Ecto neural progenitor cell (in vitro differentiated cells): Measurements from ENCODE around the gene DHX9.
"Not testable (repeated sequence)": the region's sequence is repeated elsewhere in the genome, so short reads cannot be mapped to it uniquely, and the experiment has no call there.

Source experiments
- DNase-seq: peaks from one replicate; pipeline ENCODE4 v3.0.0-alpha.2; 2018; ENCODE audit warnings: low spot score

DHX9 gene

DNA sequence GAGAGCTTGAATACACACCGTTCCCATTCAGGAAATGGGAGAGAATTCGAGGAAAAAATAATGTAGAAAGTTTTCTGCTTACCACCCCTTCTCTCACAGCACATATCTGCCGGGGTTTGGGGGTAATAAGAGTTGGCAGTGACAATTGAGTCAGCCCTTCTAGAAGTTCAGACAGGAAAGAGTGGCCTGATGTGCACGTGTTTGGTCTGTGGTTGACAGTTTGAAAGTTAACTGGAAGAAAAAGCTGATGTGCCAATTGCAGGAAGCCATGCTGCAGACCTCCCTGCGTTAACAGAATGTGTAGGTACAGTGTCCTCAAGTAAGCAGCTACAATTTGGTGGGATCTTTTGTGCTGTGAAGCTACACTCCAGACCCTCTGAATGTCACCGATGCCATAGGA lies 50.9 kb downstream of the DHX9 start:
- DNase-seq: no peak

- no peak for DNase-seq
Measured at GRCh38 chr1:182890927-182891610, 51.9 kb downstream of the DHX9 start.

DNA sequence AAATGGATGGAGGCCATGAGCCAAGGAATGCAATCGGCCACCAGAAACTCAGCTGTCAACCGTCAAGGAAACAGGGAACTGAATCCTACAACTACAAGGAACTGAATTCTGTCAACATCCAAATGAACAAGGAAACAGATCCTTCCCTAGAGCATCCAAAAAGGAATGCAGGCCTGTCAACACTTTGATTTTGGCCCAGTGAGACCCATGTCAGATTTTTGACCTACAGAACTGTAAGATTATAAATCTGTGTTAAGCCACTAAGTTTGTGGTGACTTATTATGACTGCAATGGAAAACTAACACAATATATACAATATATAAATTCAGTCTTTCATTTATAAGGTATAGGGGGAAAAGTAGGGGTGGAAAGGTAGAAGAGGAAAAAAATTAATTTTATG lies 58.5 kb downstream of the DHX9 start:
- DNase-seq: no peak

DNA sequence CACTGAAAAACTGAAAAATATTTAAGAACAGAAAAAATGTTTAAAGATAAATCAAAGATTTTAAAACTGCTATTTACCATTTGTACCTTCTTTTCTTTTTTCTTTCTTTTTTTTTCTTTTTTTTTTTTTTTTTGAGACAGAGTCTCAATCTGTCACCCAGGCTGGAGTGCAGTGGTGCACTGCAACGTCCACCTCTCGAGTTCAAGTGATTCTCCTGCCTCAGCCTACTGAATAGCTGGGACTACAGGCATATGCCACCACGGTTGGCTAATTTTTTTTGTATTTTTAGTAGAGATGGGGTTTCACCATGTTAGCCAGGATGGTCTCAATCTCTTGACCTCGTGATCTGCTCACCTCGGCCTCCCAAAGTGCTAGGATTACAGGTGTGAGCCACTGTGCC lies 62.8 kb downstream of the DHX9 start:
- not testable (repeated sequence) for DNase-seq

DNA sequence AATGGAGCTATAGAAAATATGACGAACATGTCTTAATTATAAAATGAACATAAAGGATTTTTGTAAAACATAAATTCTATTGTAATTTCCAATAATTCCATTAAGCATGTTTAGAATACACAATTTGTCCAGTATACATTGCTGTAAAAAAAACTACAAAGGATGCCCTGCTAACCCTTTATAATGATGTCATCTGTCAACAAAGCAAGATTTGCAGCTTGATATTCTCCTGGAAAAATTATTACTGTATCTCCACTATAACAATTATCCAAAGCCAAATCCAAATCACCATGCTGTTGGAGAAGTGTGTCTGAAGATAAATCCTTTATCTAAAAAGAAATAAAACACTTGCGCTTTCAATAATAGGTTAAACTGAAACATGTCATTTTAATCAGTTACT lies 66.2 kb downstream of the DHX9 start:
- no peak for DNase-seq

DNA sequence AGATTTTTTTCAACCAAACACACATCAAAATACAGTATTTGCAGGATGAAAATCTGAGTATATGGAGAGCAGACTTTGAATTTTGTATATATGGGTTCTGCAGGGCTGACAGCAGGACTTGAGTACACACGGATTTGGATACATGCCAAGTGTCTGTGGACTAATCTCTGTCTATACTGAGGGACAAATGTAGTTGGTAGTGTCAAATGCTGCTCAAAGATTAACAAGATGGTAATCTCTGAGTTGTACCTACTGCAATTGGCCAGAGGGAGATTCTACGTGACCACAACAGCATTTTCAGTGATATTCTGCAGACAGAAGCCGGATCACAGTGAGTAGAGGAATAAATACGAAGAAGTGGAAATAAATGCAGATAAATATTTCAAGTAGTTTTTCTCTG lies 70.4 kb downstream of the DHX9 start:
- no peak for DNase-seq

- no peak for DNase-seq
Measured at GRCh38 chr1:182910143-182910542, 71.0 kb downstream of the DHX9 start.

GRCh38 chr1:182913401-182913800 lies 74.3 kb downstream of the DHX9 start:
- no peak for DNase-seq

- DNase-seq: no peak
Measured at GRCh38 chr1:182917378-182917777, 78.2 kb downstream of the DHX9 start.

DNA sequence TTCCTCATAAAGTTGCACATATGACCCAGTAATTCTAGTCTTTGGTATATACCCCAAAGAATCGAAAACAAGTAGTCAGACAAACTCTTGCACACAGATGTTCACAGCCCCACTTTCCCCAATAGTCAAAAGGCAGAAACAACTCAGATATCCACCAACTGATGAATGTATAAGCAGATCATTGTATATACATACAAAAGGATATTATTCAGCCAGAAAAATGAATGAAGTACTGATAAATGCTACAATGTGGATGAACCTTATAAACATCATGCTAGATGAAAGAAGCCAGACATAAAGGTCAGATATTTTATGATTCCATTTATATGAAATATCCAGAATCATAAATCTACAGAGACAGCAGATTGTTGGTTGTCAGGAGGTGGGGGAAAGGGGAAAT lies 86.5 kb downstream of the DHX9 start:
- DNase-seq: no peak

GRCh38 chr1:182927693-182928433 lies 88.7 kb downstream of the DHX9 start:
- no peak for DNase-seq

DNA sequence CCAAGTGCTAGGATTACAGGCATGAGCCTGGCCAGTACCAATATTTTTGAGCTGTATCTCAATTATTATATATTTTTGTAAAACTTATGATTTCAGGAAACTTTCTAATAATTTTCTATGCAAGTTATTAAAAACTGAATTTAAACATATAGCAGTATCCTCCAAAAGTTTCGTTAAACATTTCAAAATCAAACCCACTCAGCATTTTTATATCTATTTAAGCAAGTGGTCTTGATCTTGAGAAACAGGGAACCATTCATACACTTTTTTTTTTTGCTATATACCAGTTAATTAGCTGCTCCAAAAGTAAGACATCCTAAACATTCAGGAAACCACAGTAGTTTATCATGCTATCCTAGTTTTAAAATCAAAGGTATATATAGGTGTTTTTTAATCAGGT lies 91.8 kb downstream of the DHX9 start:
- no peak for DNase-seq

DNA sequence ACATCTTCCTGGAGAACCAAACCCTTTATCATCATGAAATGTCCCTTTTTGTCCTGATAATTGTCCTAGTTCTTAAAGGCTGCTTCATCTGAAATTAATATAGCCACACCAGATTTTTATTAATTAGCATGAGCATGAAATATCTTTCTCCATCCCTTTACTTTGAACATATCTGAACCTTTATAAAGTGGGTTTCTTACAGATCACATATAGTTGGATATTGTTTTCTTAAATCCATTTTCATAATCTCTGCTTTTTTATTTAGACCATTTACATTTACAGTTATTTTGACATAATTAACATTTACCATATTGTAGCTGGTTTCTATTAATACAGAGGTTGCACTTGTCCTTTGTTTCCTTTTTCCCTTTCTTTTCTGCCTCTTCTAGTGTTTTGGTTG lies 96.6 kb downstream of the DHX9 start:
- DNase-seq: no peak
